NCI-H1417 treated with DMSO at 0.1 percent for 48 hours (cell line): Measurements from ENCODE around the gene STING1.

Experiments used
- DNase-seq: peaks from one replicate; lab custom pipeline; 2025; lab: John Stamatoyannopoulos, UW

The STING1 gene

GRCh38 chr5:139439013-139439903 is 43.3 kb downstream of the STING1 start, which contains the start of gene DNAJC18:
TSS of gene DNAJC18 (minus strand) at chr5:139439525. CDS start at chr5:139439445, 80 bp downstream.
- DNase-seq: peak; percentile 48

- DNase-seq: no peak
Measured at GRCh38 chr5:139438707-139439012, 43.9 kb downstream of the STING1 start.

- DNase-seq: no peak
Measured at GRCh38 chr5:139435676-139436075, 46.9 kb downstream of the STING1 start.

GRCh38 chr5:139431706-139432105 is 50.9 kb downstream of the STING1 start:
- no peak for DNase-seq

- DNase-seq: no peak
Measured at GRCh38 chr5:139430015-139430414, 52.5 kb downstream of the STING1 start.

GRCh38 chr5:139426203-139426885 is 56.2 kb downstream of the STING1 start:
- DNase-seq: no peak
